HG03439 (cell line): ENCODE results near the gene HEXA.

ENCODE experiments used
- ATAC-seq: cut with Tn5 transposase; IDR thresholded peaks from one replicate; pipeline ENCODE4 v1.9.1; 2021; ENCODE audit warnings: mild to moderate bottlenecking, moderate library complexity; ENCODE audit not compliant: unreplicated experiment

The HEXA gene

GRCh38 chr15:72377331-72377730, 1.5 kb upstream of the HEXA start:
- no peak for ATAC-seq

- ATAC-seq, result peak; percentile 52
These were observed 341 bp downstream of the HEXA start for GRCh38 chr15:72375501-72375845.

GRCh38 chr15:72372361-72372760, 3.5 kb downstream of the HEXA start:
- no peak for ATAC-seq

GRCh38 chr15:72369964-72370363, 5.8 kb downstream of the HEXA start:
- no peak for ATAC-seq

GRCh38 chr15:72368899-72369298, 6.9 kb downstream of the HEXA start:
- no peak for ATAC-seq

GRCh38 chr15:72368325-72368724, 7.5 kb downstream of the HEXA start:
- no peak for ATAC-seq

GRCh38 chr15:72365844-72366243, 10.0 kb downstream of the HEXA start:
- ATAC-seq, result no peak

GRCh38 chr15:72361176-72361575, 14.6 kb downstream of the HEXA start:
- no peak for ATAC-seq

- ATAC-seq, result no peak
These were observed 17.1 kb downstream of the HEXA start for GRCh38 chr15:72358650-72359171.

GRCh38 chr15:72358121-72358520, 17.7 kb downstream of the HEXA start:
- ATAC-seq, result no peak

- no peak for ATAC-seq
These were observed 21.3 kb downstream of the HEXA start for GRCh38 chr15:72354496-72354895.

GRCh38 chr15:72353266-72353665, 22.5 kb downstream of the HEXA start:
- no peak for ATAC-seq

- ATAC-seq, result no peak
These were observed 30.0 kb downstream of the HEXA start for GRCh38 chr15:72345806-72346205.

- no peak for ATAC-seq
These were observed 30.5 kb downstream of the HEXA start for GRCh38 chr15:72345280-72345679.

- ATAC-seq, result no peak
These were observed 31.2 kb downstream of the HEXA start for GRCh38 chr15:72344602-72345001.

GRCh38 chr15:72342385-72342784, 33.4 kb downstream of the HEXA start:
- no peak for ATAC-seq

- no peak for ATAC-seq
These were observed 34.5 kb downstream of the HEXA start for GRCh38 chr15:72341361-72341760.

- ATAC-seq, result no peak
These were observed 35.4 kb downstream of the HEXA start for GRCh38 chr15:72340366-72340765.

GRCh38 chr15:72339777-72340177, 36.0 kb downstream of the HEXA start:
- ATAC-seq, result no peak

GRCh38 chr15:72338617-72339321, 37.0 kb downstream of the HEXA start:
- no peak for ATAC-seq

GRCh38 chr15:72338148-72338547, 37.7 kb downstream of the HEXA start:
- ATAC-seq, result no peak

GRCh38 chr15:72334842-72335241, 41.0 kb downstream of the HEXA start:
- no peak for ATAC-seq

- no peak for ATAC-seq
These were observed 44.8 kb downstream of the HEXA start for GRCh38 chr15:72331021-72331420.
